ENCODE results near the gene TSSK2.

The TSSK2 gene

GRCh38 chr22:19127329-19128008 is 3.6 kb upstream of the TSSK2 start:
- Histone ChIP-seq H3K4me3 (ENCODE audit: low read length) (no peak overlapping the region), H3K4me2 (ENCODE audit: low read depth, low read length) (no peak overlapping the region), H3K4me1 (ENCODE audit: low read length) (peaks cover 3% of the 10 kb centered on the region; the same call in 1 of the 2 replicates), H3F3A (ENCODE audit: insufficient read depth, low read length) (no peaks in the 10 kb centered on the region), H3K27ac (ENCODE audit: low read length) (no peak overlapping the region), H2AFZ (ENCODE audit: low read length) (no peak overlapping the region), H4K20me1 (ENCODE audit: insufficient read depth, low read length) (no peaks in the 10 kb centered on the region), H3K36me3 (replicated peaks; ENCODE audit: insufficient read depth, low read length) (no peaks in the 10 kb centered on the region), H3K9ac (ENCODE audit: low read length) (no peak overlapping the region), H3K9me2 (replicated peaks; ENCODE audit: insufficient read depth, low read length) (no peaks in the 10 kb centered on the region), H3K27me3 (replicated peaks; ENCODE audit: insufficient read depth, low read length) (peaks cover 9% of the 10 kb centered on the region; the same call in 1 of the 2 replicates), H3K79me2 (ENCODE audit: low read length) (no peaks in the 10 kb centered on the region), H3K9me3 (replicated peaks; ENCODE audit: insufficient read depth, low read length) (no peaks in the 10 kb centered on the region)
- DNase-seq: no peak
- no peak for TF ChIP-seq EZH2 (optimal IDR thresholded peaks at IDR 0.05; ENCODE audit: low read depth, low read length)
- no peak for TF ChIP-seq CTCF (IDR thresholded peaks at IDR 0.05; ENCODE audit: low read length)
- TF ChIP-seq EZH2phosphoT487 (IDR thresholded peaks at IDR 0.05; ENCODE audit: low read length): no peak

GRCh38 chr22:19128009-19128401 is 3.1 kb upstream of the TSSK2 start:
- Histone ChIP-seq H3K9me2 (replicated peaks; ENCODE audit: insufficient read depth, low read length) (no peaks in the 10 kb centered on the region), H4K20me1 (ENCODE audit: insufficient read depth, low read length) (no peaks in the 10 kb centered on the region), H3K9me3 (replicated peaks; ENCODE audit: insufficient read depth, low read length) (no peaks in the 10 kb centered on the region), H3K4me2 (ENCODE audit: low read depth, low read length) (no peak overlapping the region), H3K36me3 (replicated peaks; ENCODE audit: insufficient read depth, low read length) (no peaks in the 10 kb centered on the region), H3K79me2 (ENCODE audit: low read length) (no peaks in the 10 kb centered on the region), H3K27me3 (replicated peaks; ENCODE audit: insufficient read depth, low read length) (peaks cover 9% of the 10 kb centered on the region; the same call in 1 of the 2 replicates), H3F3A (ENCODE audit: insufficient read depth, low read length) (no peaks in the 10 kb centered on the region), H3K4me3 (ENCODE audit: low read length) (no peak overlapping the region), H2AFZ (ENCODE audit: low read length) (no peak overlapping the region), H3K27ac (ENCODE audit: low read length) (no peak overlapping the region), H3K4me1 (ENCODE audit: low read length) (peaks cover under 1% of the 10 kb centered on the region; the same call in 1 of the 2 replicates), H3K9ac (ENCODE audit: low read length) (no peak overlapping the region)
- no peak for DNase-seq
- TF ChIP-seq EZH2 (optimal IDR thresholded peaks at IDR 0.05; ENCODE audit: low read depth, low read length) (no peak), EZH2phosphoT487 (IDR thresholded peaks at IDR 0.05; ENCODE audit: low read length) (no peak), CTCF (IDR thresholded peaks at IDR 0.05; ENCODE audit: low read length) (no peak)

GRCh38 chr22:19128946-19129727 is 2.0 kb upstream of the TSSK2 start:
- no peak overlapping the region for H3K4me2 ChIP-seq (ENCODE audit: low read depth, low read length)
- H3K9ac ChIP-seq (ENCODE audit: low read length): no peak overlapping the region
- TF ChIP-seq EZH2phosphoT487 (IDR thresholded peaks at IDR 0.05; ENCODE audit: low read length) (no peak), CTCF (IDR thresholded peaks at IDR 0.05; ENCODE audit: low read length) (no peak), EZH2 (optimal IDR thresholded peaks at IDR 0.05; ENCODE audit: low read depth, low read length) (no peak)
- no peaks in the 10 kb centered on the region for H3K4me1 ChIP-seq (ENCODE audit: low read length)
- H4K20me1 ChIP-seq (ENCODE audit: insufficient read depth, low read length): no peaks in the 10 kb centered on the region
- H2AFZ ChIP-seq (ENCODE audit: low read length): no peak overlapping the region
- H3K9me2 ChIP-seq (replicated peaks; ENCODE audit: insufficient read depth, low read length): no peaks in the 10 kb centered on the region
- peaks cover 9% of the 10 kb centered on the region; the same call in 1 of the 2 replicates for H3K27me3 ChIP-seq (replicated peaks; ENCODE audit: insufficient read depth, low read length)
- H3K36me3 ChIP-seq (replicated peaks; ENCODE audit: insufficient read depth, low read length): no peaks in the 10 kb centered on the region
- H3K4me3 ChIP-seq (ENCODE audit: low read length): no peak overlapping the region
- no peak overlapping the region for H3K27ac ChIP-seq (ENCODE audit: low read length)
- H3F3A ChIP-seq (ENCODE audit: insufficient read depth, low read length): no peaks in the 10 kb centered on the region
- H3K9me3 ChIP-seq (replicated peaks; ENCODE audit: insufficient read depth, low read length): no peaks in the 10 kb centered on the region
- H3K79me2 ChIP-seq (ENCODE audit: low read length): no peaks in the 10 kb centered on the region
- no peak for DNase-seq
